GM21367 (cell line): ENCODE data around the gene FGF12.

Experiments
- ATAC-seq: cut with Tn5 transposase; IDR thresholded peaks from one replicate; pipeline ENCODE4 v1.9.1; 2021; ENCODE audit not compliant: unreplicated experiment

FGF12 gene

GRCh38 chr3:192514081-192514753, 213.1 kb downstream of the FGF12 start:
- no peak for ATAC-seq

DNA sequence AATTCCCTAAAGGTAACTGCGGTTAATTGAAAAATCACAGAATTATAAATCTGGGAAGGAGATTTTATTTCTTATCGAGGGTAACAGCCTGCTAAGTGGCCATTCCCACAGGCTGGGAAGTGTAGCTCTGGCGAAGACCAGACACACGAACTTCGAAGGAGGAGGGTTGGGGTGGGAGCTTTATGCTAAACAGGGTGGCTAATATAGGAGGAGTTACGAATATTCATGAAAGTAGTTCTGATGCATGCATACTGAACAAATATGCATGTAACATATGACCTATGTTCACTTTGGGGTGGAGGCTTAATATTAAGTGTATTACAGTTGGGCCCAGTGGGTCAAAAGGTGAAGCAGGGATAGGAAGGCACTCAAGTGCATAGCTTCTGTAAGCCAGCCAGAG, 221.6 kb downstream of the FGF12 start:
- no peak for ATAC-seq

DNA sequence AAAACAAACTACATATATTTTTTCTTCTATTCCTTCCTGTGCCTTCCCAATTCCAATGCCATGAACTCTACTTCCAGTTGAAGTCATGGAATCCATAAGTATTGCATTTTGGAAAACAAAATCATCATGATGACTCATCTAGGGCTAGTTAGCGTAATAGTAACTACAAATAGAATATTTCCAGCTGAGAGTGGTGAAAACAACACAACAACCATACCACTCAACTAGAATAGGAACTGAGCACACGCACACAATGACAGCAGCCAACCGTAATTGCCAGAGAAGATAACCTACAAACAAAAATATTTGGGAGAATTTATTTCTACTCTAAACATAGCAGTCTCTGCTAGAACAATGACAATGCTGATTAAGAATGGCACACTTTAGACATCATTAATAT, 225.9 kb downstream of the FGF12 start:
- no peak for ATAC-seq

DNA sequence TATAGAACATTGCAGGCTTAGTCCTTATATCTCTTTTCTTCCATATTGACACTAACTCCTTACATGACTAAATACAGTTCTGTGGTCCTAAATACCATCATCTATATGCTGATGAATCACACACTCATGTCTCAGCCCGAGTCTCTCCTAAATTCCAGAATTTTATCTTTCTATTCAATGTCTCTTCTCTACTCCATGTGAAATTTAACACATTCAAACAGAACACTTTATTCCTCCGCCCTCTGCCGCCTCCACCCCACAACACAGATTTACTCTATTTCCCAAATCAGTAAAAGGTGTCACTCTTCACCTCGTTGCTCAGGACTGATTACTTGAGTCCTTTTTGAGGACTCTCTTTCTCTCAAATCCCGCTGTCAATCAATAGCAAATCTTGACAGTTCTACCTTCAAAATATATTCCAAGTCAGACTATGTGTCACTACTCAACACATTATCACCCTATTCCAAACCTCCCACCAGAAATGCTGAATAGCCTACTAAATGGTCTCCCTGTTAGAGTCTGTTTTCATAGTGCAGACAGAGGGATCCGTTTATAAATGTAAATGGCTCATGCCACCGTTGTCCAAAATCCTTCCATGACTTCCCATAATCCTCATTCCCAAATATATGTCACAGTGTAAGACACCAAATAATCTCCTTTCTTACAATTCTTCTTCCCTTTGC, 230.3 kb downstream of the FGF12 start:
- ATAC-seq: no peak

- ATAC-seq: peak; percentile 81
Observed at GRCh38 chr3:192494174-192494573, 233.2 kb downstream of the FGF12 start.

GRCh38 chr3:192490720-192491119, 236.6 kb downstream of the FGF12 start:
- no peak for ATAC-seq

DNA sequence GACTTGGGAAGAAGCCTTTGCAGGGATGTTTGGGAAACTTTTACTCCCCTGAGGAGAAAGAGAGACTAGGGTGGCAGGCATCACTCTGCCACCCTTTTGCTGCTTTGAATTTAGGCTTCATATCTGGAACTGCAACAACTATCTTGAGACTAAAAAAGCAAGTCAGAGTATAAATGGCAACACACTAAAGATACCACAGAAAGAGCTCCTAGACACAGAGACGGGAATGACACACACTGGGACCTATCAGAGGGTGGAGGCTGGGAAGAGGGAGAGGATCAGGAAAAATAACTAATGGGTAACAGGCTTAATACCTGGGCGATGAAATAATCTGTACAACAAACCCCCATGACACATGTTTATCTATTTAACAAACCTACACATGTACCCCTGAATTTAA, 237.8 kb downstream of the FGF12 start:
- no peak for ATAC-seq

DNA sequence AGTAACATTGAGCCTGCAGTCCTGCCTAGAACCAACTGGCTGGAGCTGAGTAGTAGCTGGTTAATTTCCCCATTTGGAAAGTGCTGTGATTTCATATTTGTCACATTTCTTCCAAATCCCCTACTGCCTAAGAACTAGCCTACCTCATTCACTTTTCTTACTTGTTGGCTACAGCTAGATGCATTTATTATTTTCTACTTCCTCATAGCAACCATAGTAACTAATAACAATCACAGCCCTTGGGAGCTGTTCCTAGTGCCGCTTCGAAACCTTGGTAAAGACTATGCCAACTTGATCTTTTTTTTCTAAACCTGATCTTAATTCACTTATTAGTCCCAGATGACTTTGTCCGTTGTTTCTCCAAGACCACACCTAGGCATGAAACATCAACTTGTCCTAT, 240.3 kb downstream of the FGF12 start:
- no peak for ATAC-seq

- no peak for ATAC-seq
Observed at GRCh38 chr3:192482809-192483208, 244.5 kb downstream of the FGF12 start.

- ATAC-seq: no peak
Observed at GRCh38 chr3:192482391-192482790, 244.9 kb downstream of the FGF12 start.

- no peak for ATAC-seq
Observed at GRCh38 chr3:192481638-192482037, 245.7 kb downstream of the FGF12 start.

- ATAC-seq: peak; percentile 93
Observed at GRCh38 chr3:192467230-192468140, 259.9 kb downstream of the FGF12 start.

DNA sequence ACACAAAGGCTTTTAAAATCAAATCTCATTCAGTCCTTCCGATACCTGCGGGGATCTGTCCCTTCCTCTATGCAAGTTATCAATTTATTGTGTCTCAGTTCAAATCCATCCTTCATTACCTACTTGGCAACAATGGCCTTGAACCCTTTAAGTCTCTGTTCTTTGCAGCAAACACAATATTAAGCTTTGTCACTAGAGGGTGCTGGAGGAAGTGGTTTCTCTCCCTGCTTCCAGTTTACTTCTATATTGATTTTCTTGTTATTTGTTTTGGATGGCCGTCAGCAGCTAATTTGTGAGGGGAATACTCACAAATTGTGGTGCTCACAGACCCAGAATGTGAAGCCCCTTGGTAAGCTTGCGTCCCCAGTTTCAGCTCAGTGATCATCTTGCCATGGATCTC, 278.3 kb downstream of the FGF12 start:
- no peak for ATAC-seq

DNA sequence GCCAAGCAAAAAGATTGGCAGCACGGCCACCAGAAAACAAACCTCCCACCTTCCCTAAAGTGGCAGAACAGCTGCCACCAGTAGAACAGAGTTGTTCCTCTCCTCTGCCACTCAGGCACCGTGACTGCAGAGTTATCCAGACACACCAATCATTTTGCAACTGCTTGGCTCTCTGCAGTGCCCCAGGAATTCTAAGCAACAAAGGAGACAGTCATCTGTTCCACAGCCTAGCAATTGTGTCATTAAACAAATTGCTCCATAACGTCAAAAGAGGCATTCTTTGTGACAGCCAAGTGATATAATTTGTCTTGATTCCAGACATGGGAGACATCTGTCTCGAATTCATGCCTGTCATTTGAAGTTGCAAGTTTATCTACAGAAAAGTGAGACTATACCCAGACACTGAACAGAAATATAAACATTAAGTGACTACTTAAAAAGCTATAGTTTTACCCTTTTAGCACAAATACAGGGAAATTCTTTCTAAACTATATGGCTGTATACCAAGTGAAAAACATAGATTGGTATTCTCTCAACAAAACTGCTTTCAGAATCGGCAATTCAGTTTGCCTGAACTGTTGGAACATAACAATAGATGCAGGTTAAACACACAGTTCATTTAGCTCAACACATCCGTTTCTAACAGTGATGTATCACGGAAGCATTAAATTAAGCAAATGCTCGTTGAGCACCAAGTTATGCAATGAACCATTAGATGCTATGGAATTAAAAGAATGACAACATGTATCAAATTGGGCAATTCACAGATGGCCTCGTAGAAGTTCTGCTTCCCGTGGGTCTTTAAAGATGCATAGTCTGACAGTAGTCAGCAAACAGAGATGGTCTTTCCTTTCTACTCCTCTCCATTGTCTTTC, 281.3 kb downstream of the FGF12 start:
- no peak for ATAC-seq

DNA sequence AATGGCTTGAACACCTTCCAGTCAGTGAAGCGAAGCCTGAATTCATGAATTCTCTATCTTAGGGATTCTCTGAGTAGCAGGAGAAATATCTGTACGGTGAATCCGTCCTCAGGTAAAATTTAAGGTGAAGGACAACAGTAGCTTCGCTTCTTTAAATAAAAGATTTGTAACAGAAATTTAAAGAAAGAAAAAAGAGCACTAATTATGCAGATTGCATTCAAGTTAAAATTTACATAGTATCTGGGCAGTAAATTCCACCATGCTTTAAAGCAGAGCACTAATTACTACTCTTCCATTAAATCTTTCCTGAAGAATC, 282.6 kb downstream of the FGF12 start:
- no peak for ATAC-seq

GRCh38 chr3:192444096-192444790, 283.1 kb downstream of the FGF12 start:
- ATAC-seq: peak; percentile 94

- no peak for ATAC-seq
Observed at GRCh38 chr3:192435241-192435640, 292.1 kb downstream of the FGF12 start.

- ATAC-seq: no peak
Observed at GRCh38 chr3:192434186-192434585, 293.2 kb downstream of the FGF12 start.

DNA sequence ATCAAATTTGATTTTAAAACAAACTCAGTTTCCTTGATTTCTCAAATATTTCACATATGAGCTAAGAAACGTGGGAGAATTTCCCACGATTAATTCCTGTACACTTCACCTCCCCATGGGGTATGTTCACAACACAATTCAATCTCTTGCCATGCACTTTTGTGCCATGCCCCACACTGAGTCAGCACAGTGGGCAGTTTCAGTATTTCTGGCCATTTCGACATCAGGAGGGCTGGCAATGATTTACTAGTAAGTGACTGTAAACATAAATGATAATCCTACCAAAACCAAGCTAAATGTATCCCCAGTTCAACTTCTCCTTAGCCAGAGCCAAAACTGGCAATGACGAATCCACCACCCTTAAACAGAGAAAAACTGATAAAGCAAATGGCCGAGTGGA, 293.6 kb downstream of the FGF12 start:
- ATAC-seq: no peak

GRCh38 chr3:192422997-192423342, 304.4 kb downstream of the FGF12 start:
- ATAC-seq: no peak
